ENCODE data around the gene FIBCD1. TPM values are rescaled to one million over a fixed set of nuclear protein-coding genes. Genes with fewer than 3 reads are reported as not detected.

The FIBCD1 gene
- total RNA-seq, 2 experiments from 2014 or later, result not detected

DNA sequence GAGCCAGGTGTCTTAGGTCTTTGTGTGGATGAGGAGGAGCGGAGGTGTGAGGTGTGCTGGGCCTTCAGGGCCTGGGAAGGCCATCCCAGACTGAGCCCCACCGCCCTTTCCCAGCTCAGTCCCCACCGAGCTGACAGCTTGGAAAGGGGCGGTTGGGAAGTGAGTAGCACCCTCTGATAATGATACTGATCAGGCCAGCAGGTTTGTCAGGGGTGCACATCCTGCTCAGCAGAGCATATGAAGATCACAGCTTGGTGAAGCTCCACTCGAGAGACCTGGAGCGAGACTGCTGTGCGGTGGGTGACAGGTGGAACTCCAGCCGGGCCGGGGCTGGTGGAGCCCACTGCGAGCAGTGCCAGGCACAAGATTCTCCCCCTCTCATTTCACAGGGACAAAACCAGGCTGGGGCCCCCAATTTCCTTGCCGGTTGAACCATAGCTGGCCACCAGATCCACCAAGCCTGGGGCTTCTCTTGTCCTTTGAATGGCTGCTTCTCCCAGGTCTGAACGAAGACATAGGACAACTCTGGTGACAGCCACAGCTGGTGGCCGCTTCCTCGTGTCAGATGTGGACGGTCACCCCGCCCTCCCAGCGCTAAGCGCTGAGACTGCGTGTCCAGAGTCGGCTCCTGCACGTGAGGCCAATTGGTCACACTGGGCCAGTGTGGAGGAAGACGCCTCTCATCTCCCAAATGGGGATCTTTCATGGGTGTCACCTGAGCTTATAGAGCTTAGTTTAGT is 50.7 kb downstream of the FIBCD1 start:
- no peaks in the 10 kb centered on the region for H3K36me3 ChIP-seq (ENCODE audit: insufficient read depth, low read length)
- no peak overlapping the region for H3K4me2 ChIP-seq (ENCODE audit: low read length)
- no peak for DNase-seq (ENCODE audit: low spot score)
- BruUV-seq (replicated peaks), result no TSS peak
- H3K9me2 ChIP-seq (ENCODE audit: insufficient read depth, low read length), result no peaks in the 10 kb centered on the region
- no peak overlapping the region for H3K27ac ChIP-seq (ENCODE audit: low read depth, low read length, poor library complexity, severe bottlenecking)
- H3K9me3 ChIP-seq (ENCODE audit: low read length), result no peaks in the 10 kb centered on the region
- no peak overlapping the region for H3K4me3 ChIP-seq (ENCODE audit: low read depth, low read length, poor library complexity, severe bottlenecking)
- H4K20me1 ChIP-seq (ENCODE audit: insufficient read depth, low read length), result no peaks in the 10 kb centered on the region; the same call in 1 of the 2 replicates
- ChIA-PET POLR2A (interaction anchor here (0.8 kb wide), 1 partner anchor 206 kb away, joined by 3 read pairs; no protein-coding TSS in a partner anchor), CTCF (ENCODE audit: unreplicated experiment) (no interaction called here)
- intact Hi-C loops (cut with micrococcal nuclease; ENCODE audit: unreplicated experiment), result no loop called here
- no peaks in the 10 kb centered on the region for H3K4me1 ChIP-seq (ENCODE audit: insufficient read depth, low read length, poor library complexity, severe bottlenecking)
- no peaks in the 10 kb centered on the region for H3K79me2 ChIP-seq (ENCODE audit: insufficient read depth, low read depth, low read length)
- H2AFZ ChIP-seq (ENCODE audit: low read length), result no peak overlapping the region
- TF ChIP-seq, protein P1, sequence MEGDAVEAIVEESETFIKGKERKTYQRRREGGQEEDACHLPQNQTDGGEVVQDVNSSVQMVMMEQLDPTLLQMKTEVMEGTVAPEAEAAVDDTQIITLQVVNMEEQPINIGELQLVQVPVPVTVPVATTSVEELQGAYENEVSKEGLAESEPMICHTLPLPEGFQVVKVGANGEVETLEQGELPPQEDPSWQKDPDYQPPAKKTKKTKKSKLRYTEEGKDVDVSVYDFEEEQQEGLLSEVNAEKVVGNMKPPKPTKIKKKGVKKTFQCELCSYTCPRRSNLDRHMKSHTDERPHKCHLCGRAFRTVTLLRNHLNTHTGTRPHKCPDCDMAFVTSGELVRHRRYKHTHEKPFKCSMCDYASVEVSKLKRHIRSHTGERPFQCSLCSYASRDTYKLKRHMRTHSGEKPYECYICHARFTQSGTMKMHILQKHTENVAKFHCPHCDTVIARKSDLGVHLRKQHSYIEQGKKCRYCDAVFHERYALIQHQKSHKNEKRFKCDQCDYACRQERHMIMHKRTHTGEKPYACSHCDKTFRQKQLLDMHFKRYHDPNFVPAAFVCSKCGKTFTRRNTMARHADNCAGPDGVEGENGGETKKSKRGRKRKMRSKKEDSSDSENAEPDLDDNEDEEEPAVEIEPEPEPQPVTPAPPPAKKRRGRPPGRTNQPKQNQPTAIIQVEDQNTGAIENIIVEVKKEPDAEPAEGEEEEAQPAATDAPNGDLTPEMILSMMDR (conservative IDR thresholded peaks at IDR 0.05; ENCODE audit: low read length), result no peak
- TF ChIP-seq EZH2phosphoT487 (IDR thresholded peaks at IDR 0.05; ENCODE audit: borderline replicate concordance, low read depth, low read length), result no peak

DNA sequence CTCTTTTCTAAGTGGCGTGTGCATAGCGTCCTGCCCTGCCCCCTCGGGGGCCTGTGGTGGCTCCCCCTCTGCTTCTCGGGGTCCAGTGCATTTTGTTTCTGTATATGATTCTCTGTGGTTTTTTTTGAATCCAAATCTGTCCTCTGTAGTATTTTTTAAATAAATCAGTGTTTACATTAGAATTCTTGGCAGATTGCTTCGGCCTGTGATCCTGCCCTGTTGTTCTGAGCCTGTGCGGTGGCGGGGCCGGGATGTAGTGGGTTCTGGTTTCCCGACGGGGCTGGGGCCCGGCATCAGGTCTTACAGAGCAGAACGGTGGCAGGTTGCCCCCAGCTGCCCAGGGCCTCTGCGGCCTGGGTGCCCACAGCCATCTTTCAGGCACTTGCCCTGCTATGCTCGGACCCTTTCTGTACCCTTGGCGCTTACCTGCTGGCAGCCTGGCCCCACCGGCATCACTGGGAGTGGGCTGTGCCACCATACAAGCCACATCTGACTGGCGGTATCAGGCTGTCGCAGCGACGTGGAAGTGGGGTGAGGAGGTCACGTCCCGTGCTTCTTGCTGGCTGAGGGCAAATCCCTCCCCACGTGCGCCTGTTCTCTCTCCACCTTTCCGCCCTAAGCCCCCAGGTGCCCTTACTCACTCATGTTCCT is 51.4 kb downstream of the FIBCD1 start:
- H2AFZ ChIP-seq (ENCODE audit: low read length), result no peak overlapping the region
- no peaks in the 10 kb centered on the region; the same call in 1 of the 2 replicates for H4K20me1 ChIP-seq (ENCODE audit: insufficient read depth, low read length)
- CTCF ChIA-PET (ENCODE audit: unreplicated experiment), result no interaction called here
- H3K79me2 ChIP-seq (ENCODE audit: insufficient read depth, low read depth, low read length), result no peaks in the 10 kb centered on the region
- POLR2A ChIA-PET, result no interaction called here
- no peaks in the 10 kb centered on the region for H3K9me2 ChIP-seq (ENCODE audit: insufficient read depth, low read length)
- H3K9me3 ChIP-seq (ENCODE audit: low read length), result no peaks in the 10 kb centered on the region
- no peak for DNase-seq (ENCODE audit: low spot score)
- H3K4me3 ChIP-seq (ENCODE audit: low read depth, low read length, poor library complexity, severe bottlenecking), result no peak overlapping the region
- intact Hi-C loops (cut with micrococcal nuclease; ENCODE audit: unreplicated experiment), result no loop called here
- H3K27ac ChIP-seq (ENCODE audit: low read depth, low read length, poor library complexity, severe bottlenecking), result no peak overlapping the region
- no peaks in the 10 kb centered on the region for H3K36me3 ChIP-seq (ENCODE audit: insufficient read depth, low read length)
- TF ChIP-seq, protein P1 (conservative IDR thresholded peaks at IDR 0.05; ENCODE audit: low read length), result no peak
- no peak for TF ChIP-seq EZH2phosphoT487 (IDR thresholded peaks at IDR 0.05; ENCODE audit: borderline replicate concordance, low read depth, low read length)
- no peak overlapping the region for H3K4me2 ChIP-seq (ENCODE audit: low read length)
- no TSS peak for BruUV-seq (replicated peaks)
- H3K4me1 ChIP-seq (ENCODE audit: insufficient read depth, low read length, poor library complexity, severe bottlenecking), result no peaks in the 10 kb centered on the region

DNA sequence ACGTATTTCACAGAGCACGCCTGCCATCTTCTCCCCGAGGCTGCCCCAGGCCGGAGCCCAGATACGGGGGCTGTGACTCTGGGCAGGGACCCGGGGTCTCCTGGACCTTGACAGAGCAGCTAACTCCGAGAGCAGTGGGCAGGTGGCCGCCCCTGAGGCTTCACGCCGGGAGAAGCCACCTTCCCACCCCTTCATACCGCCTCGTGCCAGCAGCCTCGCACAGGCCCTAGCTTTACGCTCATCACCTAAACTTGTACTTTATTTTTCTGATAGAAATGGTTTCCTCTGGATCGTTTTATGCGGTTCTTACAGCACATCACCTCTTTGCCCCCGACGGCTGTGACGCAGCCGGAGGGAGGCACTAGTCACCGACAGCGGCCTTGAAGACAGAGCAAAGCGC is 52.1 kb downstream of the FIBCD1 start:
- no peaks in the 10 kb centered on the region for H3K4me1 ChIP-seq (ENCODE audit: insufficient read depth, low read length, poor library complexity, severe bottlenecking)
- H4K20me1 ChIP-seq (ENCODE audit: insufficient read depth, low read length), result no peaks in the 10 kb centered on the region; the same call in 1 of the 2 replicates
- BruUV-seq (replicated peaks), result no TSS peak
- no peak for TF ChIP-seq EZH2phosphoT487 (IDR thresholded peaks at IDR 0.05; ENCODE audit: borderline replicate concordance, low read depth, low read length)
- TF ChIP-seq, protein P1 (conservative IDR thresholded peaks at IDR 0.05; ENCODE audit: low read length), result no peak
- no peaks in the 10 kb centered on the region for H3K79me2 ChIP-seq (ENCODE audit: insufficient read depth, low read depth, low read length)
- H3K9me2 ChIP-seq (ENCODE audit: insufficient read depth, low read length), result no peaks in the 10 kb centered on the region
- no peak for DNase-seq (ENCODE audit: low spot score)
- no peaks in the 10 kb centered on the region for H3K9me3 ChIP-seq (ENCODE audit: low read length)
- POLR2A ChIA-PET, result no interaction called here
- H3K27ac ChIP-seq (ENCODE audit: low read depth, low read length, poor library complexity, severe bottlenecking), result no peak overlapping the region
- CTCF ChIA-PET (ENCODE audit: unreplicated experiment), result no interaction called here
- H3K4me2 ChIP-seq (ENCODE audit: low read length), result no peak overlapping the region
- intact Hi-C loops (cut with micrococcal nuclease; ENCODE audit: unreplicated experiment), result no loop called here
- no peaks in the 10 kb centered on the region for H3K36me3 ChIP-seq (ENCODE audit: insufficient read depth, low read length)
- H2AFZ ChIP-seq (ENCODE audit: low read length), result no peak overlapping the region
- H3K4me3 ChIP-seq (ENCODE audit: low read depth, low read length, poor library complexity, severe bottlenecking), result no peak overlapping the region

All from OCI-LY7 (cell line).